Left cardiac atrium (tissue), 4 donors: Measurements from ENCODE around the gene AFM. TPM values are rescaled to one million over a fixed set of nuclear protein-coding genes. Genes with fewer than 3 reads are reported as not detected.

ENCODE experiments used
- ATAC-seq, 2 donors: fragments of 200-7000 bp; cut with Tn5 transposase; one replicate each; pipeline ENCODE4 v1.9.1; 2020; ENCODE audit warnings: mild to moderate bottlenecking in 2 of 2, moderate library complexity in 2 of 2
- DNase-seq: peaks from one replicate; pipeline ENCODE4 v3.0.0-alpha.2; 2020
- intact Hi-C, 2 donors: fragments of 100-400 bp; cut with DNase I; formaldehyde crosslinking; loops; one replicate each; pipeline versions ENCODE4 v1.14.1 to v1.15.1; 2022 to 2023
- total RNA-seq, 2 donors: library from RNA; stranded (reverse); fragmentation: NEBNext Ultra II Directional; extraction: Animal tissue kit (Norgen Biotek cat#: 25700); gene quantifications; one replicate each; pipeline ENCODE4 v1.2.1, GENCODE V29; 2021
- donor health status: DM: no; HTN: yes; CAD: no.
- donor health status: DM: no; HTN: yes; CAD: no; lungs with severe emphysema.
- donor health status: DM: yes; HTN: yes; CAD: no.
- donor health status: Dilated cardiomyopathy.

AFM gene
- total RNA-seq, 2 donors from 2014 or later, result not detected

GRCh38 chr4:73447671-73448070 lies 33.9 kb upstream of the AFM start:
- no peak for DNase-seq
- ATAC-seq, result no peak
- intact Hi-C loops, result no loop called here

- DNase-seq (no peak), ATAC-seq (no peak)
- intact Hi-C loops, result no loop called here
These were observed 32.9 kb upstream of the AFM start for GRCh38 chr4:73448448-73449203.

- ATAC-seq, result peak in 1 of 2 donors; percentile 93
- DNase-seq, result peak; percentile 42
- intact Hi-C loops, result no loop called here
These were observed 31.0 kb upstream of the AFM start for GRCh38 chr4:73450398-73451004.

- ATAC-seq, result peak in 1 of 2 donors; percentile 63
- no peak for DNase-seq
- intact Hi-C loops, result no loop called here
These were observed 30.1 kb upstream of the AFM start for GRCh38 chr4:73451404-73451803.

- ATAC-seq, result no peak
- intact Hi-C loops, result no loop called here
- no peak for DNase-seq
These were observed 29.4 kb upstream of the AFM start for GRCh38 chr4:73451981-73452747.

- DNase-seq (no peak), ATAC-seq (no peak)
- intact Hi-C loops, result no loop called here
These were observed 28.4 kb upstream of the AFM start for GRCh38 chr4:73452953-73453700.

- intact Hi-C loops, result no loop called here
- ATAC-seq (no peak), DNase-seq (no peak)
These were observed 27.9 kb upstream of the AFM start for GRCh38 chr4:73453701-73454005.

GRCh38 chr4:73454920-73455319 lies 26.6 kb upstream of the AFM start:
- intact Hi-C loops, result no loop called here
- ATAC-seq (no peak), DNase-seq (no peak)

- intact Hi-C loops, result no loop called here
- DNase-seq, result no peak
- ATAC-seq, result no peak
These were observed 25.1 kb upstream of the AFM start for GRCh38 chr4:73456177-73457022.

- no peak for ATAC-seq
- intact Hi-C loops, result no loop called here
- no peak for DNase-seq
These were observed 23.1 kb upstream of the AFM start for GRCh38 chr4:73458184-73459047.

- intact Hi-C loops, result no loop called here
- ATAC-seq, result no peak
These were observed 22.5 kb upstream of the AFM start for GRCh38 chr4:73459048-73459421.

GRCh38 chr4:73460913-73461522 lies 20.5 kb upstream of the AFM start:
- intact Hi-C loops, result no loop called here

More at GRCh38 chr4:73459048-73459421, 22.5 kb upstream of the AFM start:
- no peak for DNase-seq

GRCh38 chr4:73468170-73468569 lies 13.4 kb upstream of the AFM start:
- ATAC-seq (no peak), DNase-seq (no peak)
- intact Hi-C loops, result no loop called here

More at GRCh38 chr4:73460913-73461522, 20.5 kb upstream of the AFM start:
- ATAC-seq, result no peak
- DNase-seq, result no peak

GRCh38 chr4:73470728-73471127 lies 10.8 kb upstream of the AFM start:
- ATAC-seq, result no peak
- intact Hi-C loops, result no loop called here

GRCh38 chr4:73477176-73477575 lies 4.4 kb upstream of the AFM start:
- intact Hi-C loops, result no loop called here
- ATAC-seq (no peak), DNase-seq (no peak)

More at GRCh38 chr4:73470728-73471127, 10.8 kb upstream of the AFM start:
- DNase-seq, result no peak

- ATAC-seq (no peak), DNase-seq (no peak)
- intact Hi-C loops, result no loop called here
These were observed 2.2 kb upstream of the AFM start for GRCh38 chr4:73479323-73479722.

- ATAC-seq, result no peak
These were observed 3.5 kb downstream of the AFM start for GRCh38 chr4:73485085-73485484.

GRCh38 chr4:73485596-73485995 lies 4.1 kb downstream of the AFM start:
- DNase-seq (no peak), ATAC-seq (no peak)
- intact Hi-C loops, result no loop called here

More at GRCh38 chr4:73485085-73485484, 3.5 kb downstream of the AFM start:
- no peak for DNase-seq
- intact Hi-C loops, result no loop called here
